NCI-H345 (cell line): ENCODE results near the gene DUSP6.

Source experiments
- DNase-seq: peaks from one replicate; lab custom pipeline; 2025; lab: John Stamatoyannopoulos, UW

The DUSP6 gene

GRCh38 chr12:89328151-89329030, 23.9 kb downstream of the DUSP6 start:
- DNase-seq, result no peak

- no peak for DNase-seq
These were observed 24.7 kb downstream of the DUSP6 start for GRCh38 chr12:89327486-89328094.

DNA sequence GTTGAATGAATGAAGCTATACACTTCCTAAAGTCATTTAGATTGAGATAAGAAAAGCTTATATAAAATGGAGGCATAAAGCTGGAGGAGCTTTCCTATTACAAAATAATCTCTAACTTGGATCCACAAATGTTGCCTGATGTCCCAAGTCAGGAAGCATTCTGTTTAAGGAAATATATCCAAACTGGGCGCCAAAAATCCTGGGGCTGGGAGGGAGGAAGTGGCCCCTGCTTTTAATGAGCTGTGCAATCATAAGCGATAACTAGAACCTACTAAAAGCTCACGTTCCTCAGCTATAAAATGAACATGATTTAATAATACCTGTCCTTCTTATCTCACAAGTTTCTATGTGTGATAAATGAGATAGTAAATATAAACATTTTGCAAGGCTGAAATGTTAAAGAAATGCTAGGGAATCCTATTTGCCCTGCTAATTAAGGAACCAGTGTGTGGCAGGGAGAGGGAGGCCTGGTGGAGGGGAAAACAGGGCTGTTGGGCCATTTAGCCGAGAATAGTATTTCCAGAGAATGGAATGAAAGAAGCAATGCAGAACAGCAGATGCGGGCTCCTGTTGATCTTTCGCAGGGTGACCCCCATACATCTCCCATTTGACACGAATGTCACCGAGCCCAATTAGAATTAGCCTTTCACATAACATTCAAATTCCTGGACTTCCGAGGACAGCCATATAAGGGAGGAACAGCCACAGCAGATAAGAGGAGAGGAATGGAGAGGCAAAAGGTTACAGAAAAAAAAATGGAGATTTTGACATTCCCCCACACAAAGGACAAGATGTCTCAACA, 25.9 kb downstream of the DUSP6 start:
- no peak for DNase-seq

DNA sequence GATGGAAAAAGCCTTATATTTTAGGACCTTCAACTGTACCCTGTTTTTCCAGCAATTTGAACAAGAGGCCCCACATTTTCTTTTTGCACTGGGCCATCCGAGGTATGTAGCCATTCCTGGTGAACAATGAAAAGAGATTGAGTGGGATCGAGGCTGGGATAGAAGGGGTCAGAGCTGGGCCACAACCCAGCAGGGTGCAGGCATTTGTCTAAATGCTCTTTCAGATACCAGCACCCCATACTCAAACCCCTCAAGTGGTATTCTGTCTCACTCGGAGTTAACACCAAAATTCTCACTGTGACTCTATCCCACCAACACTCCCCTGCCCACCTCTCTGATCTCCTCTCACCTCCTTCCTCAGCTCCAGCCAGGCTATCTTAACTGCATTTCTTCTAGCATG, 26.8 kb downstream of the DUSP6 start:
- DNase-seq, result no peak

DNA sequence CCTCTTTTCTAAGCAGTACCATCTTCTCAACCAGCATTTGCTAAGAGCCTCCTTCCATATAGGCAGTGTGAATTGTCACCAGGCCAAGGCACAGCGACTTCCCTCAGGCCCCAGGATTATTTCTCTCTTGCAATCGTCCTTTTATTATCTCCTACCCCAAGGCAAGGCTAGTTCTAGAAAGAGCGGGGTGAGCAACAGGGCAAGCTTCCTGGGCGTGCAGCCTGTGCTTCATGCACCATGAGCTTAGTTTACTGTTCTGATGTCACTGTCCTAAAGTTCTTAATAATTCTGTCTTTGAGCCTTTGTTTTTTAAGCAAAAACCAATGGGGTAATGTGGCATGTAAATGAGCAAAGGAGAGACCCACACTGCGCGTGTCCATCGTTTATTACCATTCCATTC, 27.9 kb downstream of the DUSP6 start:
- no peak for DNase-seq

DNA sequence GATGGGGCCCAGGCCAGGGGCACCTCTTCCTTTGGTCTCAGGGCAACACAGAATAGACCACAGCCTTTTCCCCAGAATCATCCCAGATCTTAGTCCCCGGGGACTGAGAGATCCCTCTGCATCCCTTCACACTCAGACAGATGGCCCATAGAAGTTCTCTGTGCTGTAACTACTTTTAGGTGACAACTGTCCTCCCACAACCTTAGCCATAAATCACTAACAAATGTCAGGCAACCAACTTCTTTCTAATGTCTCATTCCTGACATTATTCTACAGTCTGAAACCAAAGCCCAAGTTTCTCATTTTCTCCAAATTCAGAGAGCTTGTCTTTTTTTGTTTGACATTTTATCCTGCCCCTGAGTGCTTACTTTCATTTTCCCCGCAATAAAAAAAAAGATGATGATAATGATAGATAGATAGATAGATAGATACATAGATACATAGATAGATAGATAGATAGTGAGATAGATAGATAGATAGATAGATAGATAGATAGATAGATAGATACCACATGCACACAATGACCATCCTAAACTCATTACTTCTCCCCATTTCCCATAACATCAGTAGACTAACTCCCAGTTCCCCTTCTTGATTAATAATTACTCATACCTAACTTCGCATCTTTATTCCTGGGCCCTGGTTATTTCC, 28.6 kb downstream of the DUSP6 start:
- DNase-seq, result no peak

DNA sequence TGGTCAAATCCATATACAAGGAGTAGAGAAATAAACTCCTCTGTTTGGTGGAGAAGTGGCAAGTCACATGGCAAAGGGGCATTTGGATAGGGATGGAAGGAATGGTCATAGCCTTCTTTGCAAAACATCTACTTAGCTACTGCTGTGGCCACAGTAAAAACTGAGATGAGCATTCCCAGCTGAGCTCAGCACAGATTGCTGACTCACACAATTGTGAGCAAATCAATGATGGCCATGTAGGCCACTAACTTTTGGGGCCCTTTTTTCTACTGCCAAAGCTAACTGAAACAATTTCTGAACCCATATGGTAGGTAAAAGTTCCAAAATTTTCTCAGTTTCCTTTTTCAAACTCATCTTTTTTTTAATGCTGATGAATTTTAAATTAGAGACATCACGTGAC, 31.6 kb downstream of the DUSP6 start:
- no peak for DNase-seq

DNA sequence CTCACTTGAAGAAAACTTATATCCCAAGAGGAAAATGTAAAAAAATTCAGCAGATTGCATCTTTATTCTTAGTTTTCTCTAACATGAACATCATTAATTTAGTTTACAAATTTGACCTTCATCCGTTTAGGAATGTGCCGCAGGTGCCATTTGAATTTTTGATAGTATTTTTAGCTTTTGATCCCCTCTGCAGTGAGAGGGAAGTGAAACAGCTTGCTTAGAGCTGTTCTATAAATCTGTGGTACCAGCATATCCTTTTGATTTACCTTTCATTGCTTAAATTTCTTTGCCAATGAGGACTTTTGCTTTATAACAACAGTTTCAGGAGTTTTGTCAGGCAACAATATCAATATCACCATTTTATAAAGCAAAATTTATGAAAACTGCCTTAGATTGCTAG, 32.7 kb downstream of the DUSP6 start:
- DNase-seq, result no peak

- no peak for DNase-seq
These were observed 33.2 kb downstream of the DUSP6 start for GRCh38 chr12:89319122-89319521.

- no peak for DNase-seq
These were observed 35.6 kb downstream of the DUSP6 start for GRCh38 chr12:89316705-89317139.

GRCh38 chr12:89314060-89314761, 38.1 kb downstream of the DUSP6 start:
- DNase-seq, result no peak

GRCh38 chr12:89311703-89312293, 40.5 kb downstream of the DUSP6 start:
- no peak for DNase-seq

- DNase-seq, result no peak
These were observed 42.5 kb downstream of the DUSP6 start for GRCh38 chr12:89309815-89310214.

GRCh38 chr12:89309440-89309802, 42.9 kb downstream of the DUSP6 start:
- no peak for DNase-seq

DNA sequence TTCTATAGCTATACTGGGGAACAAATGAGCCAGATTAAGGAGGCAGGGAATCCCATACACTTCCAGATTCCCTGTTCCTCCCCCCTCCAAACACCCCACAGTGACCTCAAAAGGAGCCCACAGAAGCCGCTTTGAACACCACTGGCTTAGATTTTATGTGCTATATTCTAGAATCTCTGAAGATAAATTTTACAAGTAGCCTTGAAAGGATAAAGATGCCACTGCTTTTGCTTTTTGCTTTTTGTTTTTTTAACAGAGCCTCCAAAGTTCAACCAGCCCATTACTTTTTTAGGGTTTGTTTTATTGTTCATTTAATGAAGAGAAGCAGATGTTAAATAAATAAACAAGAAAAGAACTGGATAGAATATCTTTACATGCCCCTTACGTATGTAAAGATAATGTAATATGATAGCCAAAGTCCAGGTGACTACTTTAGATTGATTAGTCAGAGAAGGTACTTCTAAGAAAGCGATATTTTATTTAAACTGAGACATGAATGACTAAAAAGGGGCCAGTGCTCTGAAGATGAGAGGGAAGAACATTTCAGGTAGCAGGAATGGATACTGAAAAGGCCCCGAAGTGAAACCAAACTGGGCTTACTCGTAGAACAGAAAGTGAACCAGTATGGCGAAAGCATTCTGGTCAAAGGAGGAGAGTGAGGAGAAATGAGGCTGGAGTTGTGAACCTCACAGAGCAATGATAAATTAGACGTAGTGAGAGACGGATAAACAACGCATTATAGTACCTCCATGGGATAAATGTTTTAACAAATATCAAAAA, 44.6 kb downstream of the DUSP6 start:
- no peak for DNase-seq

- DNase-seq, result no peak
These were observed 45.4 kb downstream of the DUSP6 start for GRCh38 chr12:89306827-89307473.

GRCh38 chr12:89305373-89305772, 46.9 kb downstream of the DUSP6 start:
- peak; percentile 18 for DNase-seq

GRCh38 chr12:89299931-89300330, 52.4 kb downstream of the DUSP6 start:
- no peak for DNase-seq

- no peak for DNase-seq
These were observed 52.9 kb downstream of the DUSP6 start for GRCh38 chr12:89299417-89299816.
